ENCODE measurements around the gene PLXNA4.

PLXNA4 gene

DNA sequence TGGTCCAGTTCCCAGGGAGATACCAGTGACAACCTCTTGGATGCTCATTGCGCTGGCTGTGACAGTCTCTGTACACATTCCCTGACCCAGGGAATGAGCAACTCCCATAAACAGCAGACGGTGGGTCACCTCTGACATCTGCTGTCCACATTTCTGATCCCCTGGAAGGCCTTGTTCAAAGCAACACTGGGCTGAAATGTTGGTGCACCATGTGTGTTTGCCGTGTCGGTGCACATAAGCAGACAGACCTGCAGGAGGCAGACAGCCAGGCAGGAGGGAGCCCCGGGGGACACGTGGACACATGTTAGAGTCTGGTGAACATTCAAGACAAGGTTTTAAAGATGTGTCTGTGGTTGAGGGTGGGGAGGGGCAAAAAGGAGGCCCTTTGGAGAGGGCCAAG, 254.9 kb downstream of the PLXNA4 start:
- no peak for DNase-seq (ENCODE audit: low spot score in 2 of 2)
- Mint-ChIP-seq H3K27me3 (peaks cover 28% of the 10 kb centered on the region), H3K4me1 (peaks cover 10% of the 10 kb centered on the region), H3K36me3 (peaks cover 2% of the 10 kb centered on the region), H3K4me3 (no peak overlapping the region), H3K27ac (no peak overlapping the region), H3K9me3 (peaks cover 6% of the 10 kb centered on the region)
- ATAC-seq (ENCODE audit: low read depth), result no peak

DNA sequence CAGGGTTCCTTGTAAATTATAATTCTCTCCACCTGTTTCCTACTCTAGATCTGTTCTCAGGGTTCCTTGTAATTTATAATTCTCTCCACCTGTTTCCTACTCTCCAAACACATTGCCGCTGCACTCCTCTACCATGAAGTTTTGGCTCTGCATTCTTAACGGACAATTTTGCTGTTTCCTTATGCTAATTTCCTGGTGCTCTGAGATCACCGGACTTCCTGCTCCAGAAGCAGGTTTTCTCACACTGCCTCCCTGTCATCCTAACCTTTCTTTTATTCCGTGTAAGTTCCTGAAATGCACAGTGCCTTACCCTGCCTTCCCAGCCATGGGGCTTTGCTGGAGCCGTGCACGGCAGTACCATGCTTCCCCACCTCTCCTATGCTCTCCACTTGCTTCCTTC, 256.8 kb downstream of the PLXNA4 start:
- peaks cover 6% of the 10 kb centered on the region for H3K9me3 Mint-ChIP-seq
- no peak overlapping the region for H3K27ac Mint-ChIP-seq
- no peak overlapping the region for H3K4me3 Mint-ChIP-seq
- H3K36me3 Mint-ChIP-seq, result peaks cover 2% of the 10 kb centered on the region
- peaks cover 10% of the 10 kb centered on the region for H3K4me1 Mint-ChIP-seq
- H3K27me3 Mint-ChIP-seq, result peaks cover 24% of the 10 kb centered on the region
- ATAC-seq (ENCODE audit: low read depth) (no peak), DNase-seq (ENCODE audit: low spot score in 2 of 2) (no peak)

DNA sequence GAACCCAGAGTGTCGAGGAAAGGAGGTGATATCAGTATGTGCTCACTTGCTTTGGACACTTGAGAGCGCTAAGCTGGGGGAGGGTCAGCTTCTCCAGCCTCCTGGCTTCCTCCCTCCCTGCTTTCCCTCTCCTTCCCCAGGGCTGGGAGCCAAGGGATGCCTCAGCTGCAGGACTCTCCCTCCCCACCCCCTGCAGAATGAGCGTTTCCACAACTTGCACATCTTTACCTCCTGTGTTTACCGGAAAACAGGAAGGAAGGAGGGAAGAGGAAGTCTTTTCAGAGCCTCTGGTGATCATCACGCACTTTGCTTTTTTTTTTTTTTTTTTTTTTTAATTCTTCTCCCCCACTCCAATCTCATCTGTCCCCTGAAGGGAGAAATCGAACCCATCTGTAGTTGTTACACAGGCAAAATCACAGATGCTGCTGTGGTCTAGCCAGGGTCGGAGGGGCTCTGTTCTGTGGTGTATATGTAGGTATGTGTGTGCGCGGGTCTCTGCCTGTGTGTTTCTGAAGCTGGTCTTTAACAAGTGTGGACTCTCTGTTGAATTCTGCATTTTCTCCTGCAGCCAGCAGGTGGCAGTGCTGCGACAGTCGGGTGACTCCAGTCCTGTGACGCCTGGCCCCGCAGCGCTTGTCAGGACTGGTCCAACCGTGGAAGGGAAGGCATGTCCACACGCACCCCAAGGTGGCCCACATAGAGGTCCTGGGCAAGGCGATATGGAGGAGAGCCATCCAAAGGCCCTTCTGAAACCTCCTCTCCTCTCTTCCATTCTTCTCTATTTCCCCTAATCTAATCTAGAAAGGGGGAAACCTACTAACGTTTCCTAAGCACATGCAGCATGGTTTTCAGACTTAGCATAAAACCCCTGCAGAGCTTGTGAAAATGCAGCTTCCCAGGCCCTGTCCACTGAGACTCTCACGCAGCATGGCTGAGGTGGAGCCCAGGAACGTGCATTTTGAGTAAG, 257.6 kb downstream of the PLXNA4 start:
- Mint-ChIP-seq H3K4me3 (no peak overlapping the region), H3K36me3 (peaks cover 2% of the 10 kb centered on the region), H3K27ac (no peak overlapping the region), H3K27me3 (peaks cover 22% of the 10 kb centered on the region), H3K4me1 (peaks cover 10% of the 10 kb centered on the region), H3K9me3 (peaks cover 6% of the 10 kb centered on the region)
- peak; percentile 60 to 69 for DNase-seq (ENCODE audit: low spot score in 2 of 2)
- ATAC-seq (ENCODE audit: low read depth), result peak; percentile 88

DNA sequence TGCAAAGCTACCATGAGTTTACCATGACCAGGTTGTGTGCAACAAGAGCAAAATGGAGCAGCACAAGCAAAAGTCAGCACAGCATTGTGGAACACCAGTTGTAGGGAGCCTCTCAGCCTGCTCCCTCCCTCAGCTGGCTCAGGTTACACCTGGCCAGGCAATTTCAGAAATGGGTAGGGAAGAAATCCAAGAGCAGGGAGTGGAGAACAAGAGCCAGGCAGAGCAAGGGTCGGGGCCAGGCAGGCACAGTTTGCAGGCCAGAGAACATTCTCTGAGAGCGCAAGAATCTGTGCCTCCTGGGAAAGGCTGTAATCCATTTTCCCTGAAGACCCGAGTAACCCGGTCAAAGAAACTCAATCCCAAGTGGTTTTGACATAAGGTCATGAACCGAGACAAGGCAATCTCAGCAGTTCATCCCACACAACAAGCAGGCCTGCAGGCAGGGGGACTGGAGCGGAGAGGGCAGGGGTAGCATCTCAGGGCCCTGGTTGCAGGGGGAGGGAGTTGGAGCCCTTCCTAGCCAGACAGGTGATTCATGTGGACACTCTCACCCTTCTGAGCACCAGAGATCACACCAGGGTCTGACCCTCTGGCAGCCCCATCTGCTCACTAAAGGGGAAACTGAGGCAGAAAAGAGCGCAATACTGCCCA, 258.4 kb downstream of the PLXNA4 start:
- DNase-seq (ENCODE audit: low spot score in 2 of 2), result no peak
- Mint-ChIP-seq H3K4me3 (no peak overlapping the region), H3K27me3 (peaks cover 25% of the 10 kb centered on the region), H3K9me3 (peaks cover 6% of the 10 kb centered on the region), H3K36me3 (peaks cover 2% of the 10 kb centered on the region), H3K4me1 (peaks cover 10% of the 10 kb centered on the region), H3K27ac (no peak overlapping the region)
- ATAC-seq (ENCODE audit: low read depth), result no peak

DNA sequence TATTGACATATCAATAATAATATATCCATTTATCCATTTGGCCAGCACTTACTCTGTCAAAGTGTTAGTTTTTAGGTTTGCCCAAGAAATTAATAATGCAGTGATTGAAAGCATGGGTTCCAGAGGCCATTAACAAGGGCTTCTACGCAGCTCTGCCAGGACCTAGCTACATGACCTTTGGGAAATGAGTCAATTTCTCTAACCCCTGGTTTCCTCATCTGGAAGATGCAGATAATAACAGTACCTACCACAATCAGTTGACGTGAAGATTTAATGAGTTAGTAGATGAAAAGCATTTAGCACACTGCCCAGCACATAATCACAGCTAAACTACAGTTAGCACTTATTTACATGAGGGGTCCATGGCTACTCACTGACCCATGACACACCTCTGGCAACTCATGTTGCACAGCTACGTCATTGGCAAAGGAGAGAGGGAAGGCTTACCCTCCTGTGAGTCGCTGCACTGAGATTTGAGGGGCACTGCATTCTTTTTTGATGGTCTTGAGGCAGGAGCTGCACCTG, 263.7 kb downstream of the PLXNA4 start:
- peaks cover 6% of the 10 kb centered on the region for H3K9me3 Mint-ChIP-seq
- H3K36me3 Mint-ChIP-seq, result peaks cover 2% of the 10 kb centered on the region
- no peaks in the 10 kb centered on the region for H3K4me1 Mint-ChIP-seq
- ATAC-seq (ENCODE audit: low read depth) (no peak), DNase-seq (ENCODE audit: low spot score in 2 of 2) (no peak)
- no peak overlapping the region for H3K27ac Mint-ChIP-seq
- no peak overlapping the region for H3K4me3 Mint-ChIP-seq
- peaks cover 15% of the 10 kb centered on the region for H3K27me3 Mint-ChIP-seq

DNA sequence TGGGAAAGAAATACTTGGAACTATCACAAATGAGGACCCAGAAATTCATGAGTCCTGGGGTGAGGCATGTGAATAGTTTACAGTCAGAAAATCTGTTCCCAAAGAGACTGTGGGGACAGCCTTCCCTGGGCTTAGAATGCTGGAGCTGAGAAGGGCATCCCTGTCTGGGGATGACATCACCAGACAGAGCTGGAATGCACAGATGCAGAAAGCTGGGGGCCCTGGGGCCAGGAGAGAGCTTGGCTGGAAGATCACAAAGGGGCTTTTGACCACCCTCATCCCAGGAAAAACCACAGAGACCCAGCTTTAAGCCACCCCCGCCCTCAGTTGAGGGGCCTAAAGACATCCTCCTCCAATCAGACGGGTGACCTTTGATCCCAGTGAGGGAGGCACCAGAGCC, 264.5 kb downstream of the PLXNA4 start:
- peaks cover under 1% of the 10 kb centered on the region for H3K9me3 Mint-ChIP-seq

DNA sequence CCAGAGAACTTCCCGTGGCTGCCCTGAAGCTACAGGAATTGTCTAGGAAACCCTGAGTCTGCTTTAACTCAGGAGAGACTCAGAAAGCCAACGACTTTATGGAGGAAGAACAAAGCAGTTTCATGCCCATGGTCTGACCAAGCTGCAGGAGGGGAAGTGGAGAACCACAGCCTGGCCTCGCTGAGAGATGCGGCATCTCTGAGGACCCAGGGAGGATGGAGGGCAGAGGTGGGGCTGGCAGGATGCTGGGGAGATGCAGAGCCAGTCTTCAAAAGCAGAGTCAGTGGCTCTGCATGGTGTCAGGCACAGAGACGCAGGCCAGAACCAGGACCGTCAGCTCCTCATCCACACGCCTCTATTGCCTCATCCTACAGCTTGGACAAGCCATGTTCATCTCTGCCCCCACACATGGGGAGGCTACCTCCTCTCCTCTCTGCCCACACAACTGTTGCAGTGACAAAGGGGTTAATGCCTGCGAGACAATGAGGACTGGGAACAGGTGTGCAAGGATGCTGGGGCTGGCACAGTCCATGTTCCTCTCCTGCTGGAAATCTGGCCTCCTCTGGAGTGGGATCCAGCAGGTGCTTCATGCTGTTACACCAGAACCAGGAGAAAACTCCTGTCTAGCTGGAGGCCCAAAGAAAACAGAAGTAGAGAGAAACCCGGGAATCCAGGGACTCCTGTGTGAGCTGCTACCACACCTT, 267.0 kb downstream of the PLXNA4 start:
- Mint-ChIP-seq H3K4me3 (no peak overlapping the region), H3K27ac (no peak overlapping the region), H3K36me3 (no peaks in the 10 kb centered on the region), H3K27me3 (peaks cover 7% of the 10 kb centered on the region), H3K9me3 (no peaks in the 10 kb centered on the region), H3K4me1 (no peaks in the 10 kb centered on the region)
- DNase-seq (ENCODE audit: low spot score in 2 of 2) (no peak), ATAC-seq (ENCODE audit: low read depth) (no peak)

More for the DNA sequence above, 264.5 kb downstream of the PLXNA4 start:
- Mint-ChIP-seq H3K4me1 (no peaks in the 10 kb centered on the region), H3K4me3 (no peak overlapping the region), H3K36me3 (peaks cover under 1% of the 10 kb centered on the region), H3K27ac (no peak overlapping the region), H3K27me3 (peaks cover 8% of the 10 kb centered on the region)
- ATAC-seq (ENCODE audit: low read depth) (no peak), DNase-seq (ENCODE audit: low spot score in 2 of 2) (no peak)

DNA sequence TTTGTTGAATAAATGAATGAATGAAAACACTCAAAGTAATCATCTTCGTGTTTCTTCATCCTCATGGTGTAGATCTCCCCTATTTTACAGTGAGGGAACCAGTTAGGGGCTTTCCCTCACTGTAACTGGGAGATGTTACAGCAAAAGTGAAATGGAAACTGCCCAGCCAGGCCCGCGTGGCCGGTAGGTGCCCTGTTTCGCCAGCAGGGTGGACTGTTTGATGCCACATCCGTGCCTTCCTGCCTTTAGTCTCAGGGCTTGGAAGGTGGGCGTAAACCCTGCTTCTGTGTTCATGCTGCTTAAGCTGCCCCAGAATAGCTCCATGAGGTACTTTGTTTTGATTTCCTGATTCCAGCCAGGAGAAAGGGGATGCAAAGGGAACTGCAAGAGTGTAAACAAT, 268.8 kb downstream of the PLXNA4 start:
- H3K27ac Mint-ChIP-seq, result no peak overlapping the region
- H3K36me3 Mint-ChIP-seq, result no peaks in the 10 kb centered on the region
- DNase-seq (ENCODE audit: low spot score in 2 of 2), result no peak
- H3K4me3 Mint-ChIP-seq, result no peak overlapping the region
- no peaks in the 10 kb centered on the region for H3K4me1 Mint-ChIP-seq
- H3K9me3 Mint-ChIP-seq, result peaks cover under 1% of the 10 kb centered on the region
- peaks cover 5% of the 10 kb centered on the region for H3K27me3 Mint-ChIP-seq
- ATAC-seq (ENCODE audit: low read depth), result no peak

DNA sequence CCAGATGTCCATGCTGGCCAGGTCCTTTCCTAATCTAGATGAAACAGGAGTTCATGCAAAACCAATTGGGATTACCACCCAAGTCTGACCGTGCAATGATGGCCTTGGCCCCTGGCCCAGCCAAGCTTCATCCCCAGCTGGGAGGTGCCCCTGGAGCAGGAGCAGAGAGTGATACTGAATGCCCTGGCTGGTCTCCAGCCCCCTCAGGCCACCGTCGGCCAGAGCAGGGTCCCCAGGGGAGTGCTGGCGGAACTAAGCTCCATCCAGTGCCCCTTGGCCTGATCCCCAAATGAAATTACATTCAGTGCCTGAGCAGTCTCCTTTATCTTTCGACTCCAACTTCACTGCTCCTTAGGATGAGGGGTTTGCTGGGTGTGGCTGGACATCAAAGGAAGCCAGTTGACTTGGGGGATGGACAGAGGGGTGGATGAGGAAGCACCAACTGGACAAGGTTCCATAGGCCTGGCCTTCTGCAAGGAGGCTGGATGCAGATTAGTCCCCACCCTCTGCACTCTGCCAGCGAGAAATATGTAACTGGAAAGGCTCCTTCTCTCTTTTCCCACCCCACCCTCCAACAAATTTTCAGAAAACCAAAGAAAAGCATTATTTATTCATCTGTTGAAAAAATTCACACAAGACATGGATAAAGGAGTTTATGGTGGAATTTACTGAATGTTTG, 275.5 kb downstream of the PLXNA4 start:
- Mint-ChIP-seq H3K4me1 (no peaks in the 10 kb centered on the region), H3K36me3 (no peaks in the 10 kb centered on the region)
- DNase-seq (ENCODE audit: low spot score in 2 of 2), result no peak

DNA sequence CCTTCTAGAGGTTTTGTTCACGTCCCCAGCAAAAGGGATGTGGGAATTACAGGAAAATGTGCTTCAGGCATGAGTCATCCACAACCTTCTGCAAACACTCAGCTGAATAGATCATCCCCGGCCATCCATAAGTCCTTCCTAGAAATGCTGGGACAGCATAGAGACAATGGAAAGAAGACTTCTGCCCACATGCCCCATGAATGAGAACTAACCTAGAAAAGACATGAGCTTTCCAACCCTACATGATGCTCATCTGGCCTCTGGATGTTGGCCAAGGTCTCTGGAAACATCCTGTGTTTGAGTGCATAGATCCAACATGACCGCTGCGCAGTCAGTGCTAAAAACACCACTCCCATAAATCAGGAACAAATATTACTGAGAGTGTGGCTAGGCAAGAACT, 277.5 kb downstream of the PLXNA4 start:
- Mint-ChIP-seq H3K4me3 (no peak overlapping the region), H3K27ac (no peak overlapping the region), H3K27me3 (no peaks in the 10 kb centered on the region), H3K4me1 (no peaks in the 10 kb centered on the region), H3K9me3 (peaks cover 1% of the 10 kb centered on the region), H3K36me3 (no peaks in the 10 kb centered on the region)
- DNase-seq (ENCODE audit: low spot score in 2 of 2), result no peak
- ATAC-seq (ENCODE audit: low read depth), result no peak

More for the DNA sequence above, 275.5 kb downstream of the PLXNA4 start:
- Mint-ChIP-seq H3K9me3 (peaks cover 1% of the 10 kb centered on the region), H3K27me3 (no peaks in the 10 kb centered on the region), H3K27ac (no peak overlapping the region), H3K4me3 (no peak overlapping the region)
- no peak for ATAC-seq (ENCODE audit: low read depth)

DNA sequence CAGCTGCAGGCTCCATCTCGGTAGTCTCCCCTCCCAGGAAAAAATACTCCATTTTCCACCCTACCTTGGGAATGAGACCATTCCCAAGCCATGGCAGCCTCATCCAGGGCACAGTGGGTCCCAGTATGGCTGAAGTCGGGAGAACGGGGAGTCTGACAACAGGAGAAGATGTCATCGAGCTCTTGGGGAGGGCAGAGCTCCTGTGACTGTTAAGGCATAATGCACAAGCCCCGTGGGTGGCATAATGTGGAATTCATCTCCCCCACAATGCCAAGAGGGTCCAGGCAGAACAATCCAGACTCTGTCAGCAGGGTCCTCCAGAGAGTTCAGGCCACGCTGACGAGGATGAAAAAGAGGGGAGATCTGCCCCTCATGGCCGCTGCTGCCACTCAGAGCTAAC, 279.4 kb downstream of the PLXNA4 start:
- ATAC-seq (ENCODE audit: low read depth) (no peak), DNase-seq (ENCODE audit: low spot score in 2 of 2) (no peak)
- no peak overlapping the region for H3K27ac Mint-ChIP-seq
- H3K4me1 Mint-ChIP-seq, result no peaks in the 10 kb centered on the region
- peaks cover 2% of the 10 kb centered on the region for H3K27me3 Mint-ChIP-seq
- H3K36me3 Mint-ChIP-seq, result no peaks in the 10 kb centered on the region
- no peak overlapping the region for H3K4me3 Mint-ChIP-seq
- no peaks in the 10 kb centered on the region for H3K9me3 Mint-ChIP-seq

DNA sequence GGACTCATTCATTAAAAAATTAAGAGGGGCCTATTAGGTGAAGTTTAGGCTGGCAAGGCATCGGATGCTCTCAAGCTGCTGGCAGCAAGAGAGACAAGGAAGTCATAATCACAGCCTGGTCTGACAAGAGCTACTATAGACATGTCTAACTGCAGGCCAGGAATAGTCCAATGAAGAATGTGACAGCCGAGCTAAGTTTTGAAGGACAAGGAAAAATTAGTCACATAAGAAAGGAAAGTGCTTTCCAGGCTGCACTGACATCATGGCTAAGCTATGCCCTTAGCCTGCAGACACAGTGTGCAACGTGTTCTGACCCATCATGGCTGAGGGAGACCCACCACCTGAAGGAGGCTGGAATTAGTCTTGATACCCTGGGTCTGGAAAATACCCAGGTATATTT, 281.1 kb downstream of the PLXNA4 start:
- DNase-seq (ENCODE audit: low spot score in 2 of 2), result no peak
- Mint-ChIP-seq H3K4me3 (no peak overlapping the region), H3K9me3 (no peaks in the 10 kb centered on the region), H3K27ac (no peak overlapping the region), H3K4me1 (no peaks in the 10 kb centered on the region), H3K27me3 (peaks cover 5% of the 10 kb centered on the region), H3K36me3 (no peaks in the 10 kb centered on the region)
- ATAC-seq (ENCODE audit: low read depth), result no peak

DNA sequence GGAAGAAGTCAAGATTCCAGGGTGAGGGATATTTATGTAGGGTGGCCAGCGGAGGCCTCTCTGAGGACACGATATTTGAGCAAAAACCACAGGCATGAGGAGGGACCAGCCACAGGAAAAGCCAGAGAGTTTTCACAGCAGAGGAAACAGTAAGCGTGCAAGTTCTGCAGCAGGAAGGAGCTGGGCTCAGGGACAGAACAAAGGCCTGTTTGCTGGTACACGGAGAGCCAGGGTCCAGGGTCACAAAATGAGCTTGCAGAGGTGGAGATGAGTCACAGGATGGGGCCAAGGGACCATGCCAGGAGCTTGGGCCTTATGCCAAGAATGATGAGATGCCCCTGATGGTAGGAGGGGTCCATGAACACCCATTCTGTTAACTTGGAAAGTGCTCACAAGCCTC, 283.5 kb downstream of the PLXNA4 start:
- Mint-ChIP-seq H3K36me3 (no peaks in the 10 kb centered on the region), H3K27ac (no peak overlapping the region), H3K4me3 (no peak overlapping the region), H3K27me3 (peaks cover 5% of the 10 kb centered on the region), H3K4me1 (no peaks in the 10 kb centered on the region), H3K9me3 (no peaks in the 10 kb centered on the region)
- no peak for DNase-seq (ENCODE audit: low spot score in 2 of 2)
- ATAC-seq (ENCODE audit: low read depth), result no peak
